ENCODE data around the gene SHROOM4.

Gene SHROOM4

DNA sequence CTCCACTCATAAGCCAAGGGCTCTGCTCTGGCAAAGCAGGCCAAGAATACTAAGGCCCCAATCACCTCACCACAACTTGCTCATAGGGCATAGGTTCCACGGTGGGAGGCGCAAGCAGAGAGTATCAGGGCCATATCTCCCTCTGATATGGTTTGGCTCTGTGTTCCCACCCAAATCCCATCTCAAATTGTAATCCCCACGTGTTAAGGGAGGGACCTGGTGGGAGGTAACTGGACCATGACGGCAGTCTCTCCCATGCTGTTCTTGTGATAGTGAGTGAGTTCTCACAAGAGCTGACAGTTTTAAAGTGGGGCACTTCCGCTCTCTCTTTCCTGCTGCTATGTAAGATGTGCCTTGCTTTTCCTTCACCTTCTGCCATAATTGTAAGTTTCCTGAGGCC, 88.7 kb downstream of the SHROOM4 start:
- no peaks in the 10 kb centered on the region for H3K27me3 ChIP-seq (ENCODE audit: control insufficient read depth, insufficient read depth, low read length)

DNA sequence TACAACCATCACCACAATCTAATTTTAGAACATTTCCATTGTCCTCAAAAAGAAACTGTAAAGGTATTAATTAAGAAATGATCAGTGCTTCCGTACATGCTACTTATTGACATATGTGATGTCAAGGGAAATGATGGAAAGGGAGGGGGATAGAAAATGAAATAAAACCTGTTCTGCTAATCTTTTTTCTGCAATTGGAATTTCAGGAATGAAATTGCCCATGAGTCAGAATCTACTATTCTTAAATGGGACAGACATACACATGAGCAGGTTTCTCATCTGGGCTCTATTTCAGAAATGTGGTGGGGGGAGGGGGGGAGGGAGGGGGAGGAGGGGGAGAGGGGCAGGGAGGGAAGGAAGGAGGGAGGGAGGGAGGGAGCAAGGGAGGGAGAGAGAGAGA, 91.0 kb downstream of the SHROOM4 start:
- Histone ChIP-seq H3K9ac (no peak overlapping the region), H3K79me2 (no peaks in the 10 kb centered on the region), H3K27ac (no peak overlapping the region), H3K4me3 (ENCODE audit: low read depth, low read length) (no peak overlapping the region), H3K36me3 (ENCODE audit: control insufficient read depth, insufficient read depth, low read length) (no peaks in the 10 kb centered on the region), H3K4me2 (ENCODE audit: low read length) (no peak overlapping the region), H3K9me3 (ENCODE audit: control insufficient read depth, low read length) (no peaks in the 10 kb centered on the region), H3K27me3 (ENCODE audit: control insufficient read depth, insufficient read depth, low read length) (no peaks in the 10 kb centered on the region), H2AFZ (no peak overlapping the region), H3K4me1 (no peaks in the 10 kb centered on the region)
- TF ChIP-seq, protein P1, sequence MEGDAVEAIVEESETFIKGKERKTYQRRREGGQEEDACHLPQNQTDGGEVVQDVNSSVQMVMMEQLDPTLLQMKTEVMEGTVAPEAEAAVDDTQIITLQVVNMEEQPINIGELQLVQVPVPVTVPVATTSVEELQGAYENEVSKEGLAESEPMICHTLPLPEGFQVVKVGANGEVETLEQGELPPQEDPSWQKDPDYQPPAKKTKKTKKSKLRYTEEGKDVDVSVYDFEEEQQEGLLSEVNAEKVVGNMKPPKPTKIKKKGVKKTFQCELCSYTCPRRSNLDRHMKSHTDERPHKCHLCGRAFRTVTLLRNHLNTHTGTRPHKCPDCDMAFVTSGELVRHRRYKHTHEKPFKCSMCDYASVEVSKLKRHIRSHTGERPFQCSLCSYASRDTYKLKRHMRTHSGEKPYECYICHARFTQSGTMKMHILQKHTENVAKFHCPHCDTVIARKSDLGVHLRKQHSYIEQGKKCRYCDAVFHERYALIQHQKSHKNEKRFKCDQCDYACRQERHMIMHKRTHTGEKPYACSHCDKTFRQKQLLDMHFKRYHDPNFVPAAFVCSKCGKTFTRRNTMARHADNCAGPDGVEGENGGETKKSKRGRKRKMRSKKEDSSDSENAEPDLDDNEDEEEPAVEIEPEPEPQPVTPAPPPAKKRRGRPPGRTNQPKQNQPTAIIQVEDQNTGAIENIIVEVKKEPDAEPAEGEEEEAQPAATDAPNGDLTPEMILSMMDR (IDR thresholded peaks at IDR 0.05): no peak

More for the DNA sequence above, 88.7 kb downstream of the SHROOM4 start:
- no peak overlapping the region for H3K4me3 ChIP-seq (ENCODE audit: low read depth, low read length)
- H2AFZ ChIP-seq: no peak overlapping the region
- no peak overlapping the region for H3K4me2 ChIP-seq (ENCODE audit: low read length)
- no peaks in the 10 kb centered on the region for H3K36me3 ChIP-seq (ENCODE audit: control insufficient read depth, insufficient read depth, low read length)
- no peaks in the 10 kb centered on the region for H3K79me2 ChIP-seq
- H3K9me3 ChIP-seq (ENCODE audit: control insufficient read depth, low read length): no peaks in the 10 kb centered on the region
- no peaks in the 10 kb centered on the region for H3K4me1 ChIP-seq
- H3K27ac ChIP-seq: no peak overlapping the region
- H3K9ac ChIP-seq: no peak overlapping the region
- TF ChIP-seq, protein P1 (IDR thresholded peaks at IDR 0.05): no peak

DNA sequence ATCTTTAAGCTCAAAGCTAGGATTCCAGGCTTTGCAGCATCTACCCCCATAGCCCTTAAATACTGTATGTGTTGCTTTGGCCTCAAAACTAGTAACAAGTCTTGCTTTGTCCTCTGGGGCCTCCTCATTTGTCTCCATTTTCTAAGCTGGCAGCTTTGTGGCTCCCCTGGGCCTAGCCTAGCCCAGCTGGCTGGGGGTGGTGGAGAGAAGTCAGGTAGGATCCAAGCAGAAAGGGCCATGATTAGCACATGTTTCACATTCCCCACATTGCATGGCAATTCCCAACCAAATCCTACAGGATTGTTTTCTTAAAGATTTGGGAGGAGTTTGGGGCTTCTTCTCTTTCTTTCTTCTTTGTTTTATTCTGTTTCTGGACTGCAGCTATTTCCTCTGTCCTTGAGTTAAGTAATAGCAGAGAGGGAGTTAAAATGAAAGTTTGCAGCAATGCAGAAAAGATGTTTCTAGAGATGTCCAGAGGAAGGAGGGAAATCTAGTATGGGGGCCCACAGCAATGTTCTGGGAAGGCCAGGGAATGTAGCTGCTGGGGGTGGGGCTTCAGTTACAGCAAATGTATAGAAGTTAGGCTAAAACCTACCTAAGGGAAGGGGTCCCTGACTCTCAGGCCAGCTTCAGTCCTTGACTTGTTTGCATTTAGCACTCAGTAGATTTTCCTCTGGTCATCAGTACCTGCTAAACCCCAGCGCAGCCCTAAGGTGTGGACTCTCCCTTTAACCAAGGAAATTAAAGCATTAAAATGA, 92.1 kb downstream of the SHROOM4 start:
- Histone ChIP-seq H3K9me3 (ENCODE audit: control insufficient read depth, low read length) (no peaks in the 10 kb centered on the region), H3K27ac (no peak overlapping the region), H2AFZ (no peak overlapping the region), H3K27me3 (ENCODE audit: control insufficient read depth, insufficient read depth, low read length) (no peaks in the 10 kb centered on the region), H3K36me3 (ENCODE audit: control insufficient read depth, insufficient read depth, low read length) (no peaks in the 10 kb centered on the region), H3K79me2 (no peaks in the 10 kb centered on the region), H3K4me1 (no peaks in the 10 kb centered on the region), H3K4me3 (ENCODE audit: low read depth, low read length) (no peak overlapping the region), H3K4me2 (ENCODE audit: low read length) (no peak overlapping the region), H3K9ac (no peak overlapping the region)
- TF ChIP-seq, protein P1 (IDR thresholded peaks at IDR 0.05): no peak

DNA sequence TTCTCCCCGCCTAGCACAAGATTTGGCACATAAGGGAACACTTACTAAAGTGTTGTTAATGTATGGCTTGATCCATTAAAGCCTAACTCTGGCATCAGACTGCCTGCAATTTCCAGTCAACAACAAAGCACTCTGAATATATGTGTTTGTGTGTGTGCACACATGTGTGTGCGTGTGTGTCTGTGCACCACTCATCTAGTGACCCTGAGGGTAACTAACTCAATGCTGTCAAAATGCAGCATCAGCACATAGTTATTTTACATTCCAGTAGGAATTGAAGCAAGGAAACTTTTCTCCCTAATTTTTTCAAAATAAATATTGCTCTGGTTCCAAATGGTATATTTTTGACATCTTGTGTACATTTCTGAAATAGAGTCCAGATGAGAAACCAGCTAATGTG, 94.4 kb downstream of the SHROOM4 start:
- H3K27ac ChIP-seq: no peak overlapping the region
- H3K4me2 ChIP-seq (ENCODE audit: low read length): no peak overlapping the region
- H3K4me1 ChIP-seq: no peaks in the 10 kb centered on the region
- H3K9ac ChIP-seq: no peak overlapping the region
- no peaks in the 10 kb centered on the region for H3K27me3 ChIP-seq (ENCODE audit: control insufficient read depth, insufficient read depth, low read length)
- H3K79me2 ChIP-seq: no peaks in the 10 kb centered on the region
- no peaks in the 10 kb centered on the region for H3K9me3 ChIP-seq (ENCODE audit: control insufficient read depth, low read length)
- no peak overlapping the region for H2AFZ ChIP-seq
- no peak overlapping the region for H3K4me3 ChIP-seq (ENCODE audit: low read depth, low read length)
- TF ChIP-seq, protein P1 (IDR thresholded peaks at IDR 0.05): no peak
- H3K36me3 ChIP-seq (ENCODE audit: control insufficient read depth, insufficient read depth, low read length): no peaks in the 10 kb centered on the region

DNA sequence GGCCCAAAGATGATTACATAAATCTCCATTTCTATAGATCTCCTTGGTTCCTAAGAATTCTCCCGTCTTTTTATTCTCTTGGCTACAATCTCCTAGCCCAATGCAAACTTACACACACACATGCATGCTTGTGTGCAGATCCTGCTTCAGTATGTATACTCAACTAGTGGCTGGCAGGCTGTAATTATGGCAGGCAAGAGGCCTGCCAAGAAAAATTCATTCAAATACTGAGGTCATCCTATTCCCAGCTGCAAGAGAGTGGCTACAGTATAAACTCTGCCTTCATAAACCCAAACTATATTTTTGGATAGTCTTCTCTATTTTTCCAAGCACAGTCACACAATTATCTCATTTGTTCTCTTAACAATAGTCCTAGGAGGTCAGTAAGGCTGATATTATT, 95.2 kb downstream of the SHROOM4 start:
- H2AFZ ChIP-seq: no peak overlapping the region
- no peaks in the 10 kb centered on the region for H3K79me2 ChIP-seq
- H3K36me3 ChIP-seq (ENCODE audit: control insufficient read depth, insufficient read depth, low read length): no peaks in the 10 kb centered on the region
- no peak overlapping the region for H3K9ac ChIP-seq
- no peak overlapping the region for H3K27ac ChIP-seq
- H3K9me3 ChIP-seq (ENCODE audit: control insufficient read depth, low read length): no peaks in the 10 kb centered on the region
- H3K4me2 ChIP-seq (ENCODE audit: low read length): no peak overlapping the region
- H3K4me3 ChIP-seq (ENCODE audit: low read depth, low read length): no peak overlapping the region
- no peaks in the 10 kb centered on the region for H3K27me3 ChIP-seq (ENCODE audit: control insufficient read depth, insufficient read depth, low read length)
- no peaks in the 10 kb centered on the region for H3K4me1 ChIP-seq
- TF ChIP-seq, protein P1 (IDR thresholded peaks at IDR 0.05): no peak
